HCT116 (cell line): ENCODE results near the gene SVIL. TPM values are rescaled to one million over a fixed set of nuclear protein-coding genes. Genes with fewer than 3 reads are reported as not detected.

Source experiments
- ATAC-seq: fragments of 200-7000 bp; cut with Tn5 transposase; 2 replicates; pipeline ENCODE4 v1.9.1; 2020; ENCODE audit warnings: mild to moderate bottlenecking, moderate library complexity
- BruUV-seq: library from RNA; stranded (reverse); fragments of 400-500 nt; replicated peaks from 2 replicates; lab custom pipeline; 2021; lab: Mats Ljungman, UMichigan
- CTCF ChIA-PET: fragments of 300-600 bp; sonication (Branson Sonifier 250); formaldehyde crosslinking; loops from one replicate; lab custom pipeline; 2021; ENCODE audit warnings: antibody characterized with exemption; lab: Charles Lee
- POLR2A ChIA-PET: fragments of 300-600, 350-600 bp; sonication (Branson Sonifier 250); formaldehyde crosslinking; loops from one replicate; lab custom pipeline; 2021; ENCODE audit warnings: antibody characterized with exemption; lab: Charles Lee
- RAD21 ChIA-PET, 2 experiments: fragments of 300-600 bp; sonication (Branson Sonifier 250); formaldehyde crosslinking; loops; one replicate each; lab custom pipeline; 2023; ENCODE audit warnings: low total read pairs in 2 of 2; ENCODE audit not compliant: uncharacterized antibody in 2 of 2, unreplicated experiment in 2 of 2, low non-redundant PET in 1 of 2; lab: Charles Lee
- DNase-seq: peaks from one replicate; pipeline ENCODE4 v3.0.0-alpha.2; 2010; ENCODE audit warnings: low read depth, low spot score
- H2AFZ ChIP-seq: fragments of 200-600 bp; shearing (Covaris generic), sonication (generic); 2 replicates; pipeline ENCODE4 v1.6.1; 2017; ENCODE audit warnings: low read depth, mixed run types, mixed read lengths, antibody characterized with exemption, low read length; ENCODE audit not compliant: poor library complexity, severe bottlenecking
- H3K27ac ChIP-seq: 2 replicates; pipeline ENCODE4 v1.5.1; 2012; ENCODE audit warnings: low read depth, low read length
- H3K27me3 ChIP-seq: fragments of 200-600 bp; sonication (generic); 2 replicates; pipeline ENCODE4 v1.6.1; 2016; ENCODE audit warnings: mixed run types, low read length, mixed read lengths; ENCODE audit not compliant: insufficient read depth
- H3K36me3 ChIP-seq, 2 experiments: fragments of 200-500 bp in 1 of 2; fragments of 200-600 bp in 1 of 2; sonication (Bioruptor generic) in 1 of 2; sonication (generic) in 1 of 2; 2 replicates each; pipeline versions ENCODE4 v1.5.1 to v1.6.1; 2014 to 2016; ENCODE audit warnings: low read length in 2 of 2, inconsistent platforms in 1 of 2, mixed read lengths in 1 of 2, mixed run types in 1 of 2; ENCODE audit not compliant: insufficient read depth in 2 of 2, control insufficient read depth in 1 of 2
- H3K4me1 ChIP-seq, 2 experiments: fragments of 200-600 bp in 1 of 2; sonication (generic) in 1 of 2; 2 replicates each; pipeline versions ENCODE4 v1.5.1 to v1.6.1; 2012 to 2017; ENCODE audit warnings: low read length in 2 of 2, inconsistent platforms in 1 of 2, mild to moderate bottlenecking in 1 of 2, mixed read lengths in 1 of 2, mixed run types in 1 of 2, moderate library complexity in 1 of 2; ENCODE audit not compliant: insufficient read depth in 2 of 2, control insufficient read depth in 1 of 2
- H3K4me2 ChIP-seq: fragments of 200-600 bp; sonication (generic); 2 replicates; pipeline ENCODE4 v1.6.1; 2017; ENCODE audit warnings: mixed run types, low read length, mixed read lengths
- H3K4me3 ChIP-seq, 2 experiments: fragments of 200-600 bp in 1 of 2; sonication (generic) in 1 of 2; replicated peaks in 1 of 2; 2 replicates each; pipeline ENCODE4 v1.5.1; 2011 to 2016; ENCODE audit warnings: low read length in 2 of 2, control low read depth in 1 of 2, low read depth in 1 of 2, mild to moderate bottlenecking in 1 of 2, mixed read lengths in 1 of 2, mixed run types in 1 of 2
- H3K79me2 ChIP-seq: fragments of 200-600 bp; sonication (generic); 2 replicates; pipeline ENCODE4 v1.6.1; 2017; ENCODE audit warnings: mild to moderate bottlenecking, mixed run types, low read length, moderate library complexity, mixed read lengths; ENCODE audit not compliant: insufficient read depth
- H3K9ac ChIP-seq: fragments of 200-600 bp; sonication (generic); 2 replicates; pipeline ENCODE4 v1.6.1; 2016; ENCODE audit warnings: low read length, mixed read lengths
- H3K9me2 ChIP-seq: fragments of 200-600 bp; sonication (generic), shearing (Covaris generic); 2 replicates; pipeline ENCODE4 v1.6.1; 2017; ENCODE audit warnings: mixed run types, mild to moderate bottlenecking, moderate library complexity; ENCODE audit not compliant: insufficient read depth
- H3K9me3 ChIP-seq, 2 experiments: fragments of 200-500 bp in 1 of 2; fragments of 200-600 bp in 1 of 2; sonication (Bioruptor generic) in 1 of 2; sonication (generic) in 1 of 2; 2 replicates each; pipeline ENCODE4 v1.6.1; 2014 to 2017; ENCODE audit warnings: low read length in 2 of 2, mixed read lengths in 2 of 2, inconsistent platforms in 1 of 2, low read depth in 1 of 2, mild to moderate bottlenecking in 1 of 2, mixed run types in 1 of 2, moderate library complexity in 1 of 2; ENCODE audit not compliant: control insufficient read depth in 1 of 2, insufficient read depth in 1 of 2
- H4K20me1 ChIP-seq: fragments of 200-600 bp; sonication (generic), shearing (Covaris generic); 2 replicates; pipeline ENCODE4 v1.6.1; 2017; ENCODE audit warnings: mixed run types, mild to moderate bottlenecking, moderate library complexity; ENCODE audit not compliant: insufficient read depth
- ATF3 ChIP-seq: IDR thresholded peaks from 2 replicates; pipeline ENCODE4 v1.6.1; 2012
- CBX3 ChIP-seq: IDR thresholded peaks from 2 replicates; pipeline ENCODE4 v1.6.1; 2012; ENCODE audit warnings: low read depth
- EGR1 ChIP-seq: IDR thresholded peaks from 2 replicates; pipeline ENCODE4 v1.6.1; 2012; ENCODE audit warnings: low read depth
- ELF1 ChIP-seq: IDR thresholded peaks from 2 replicates; pipeline ENCODE4 v1.6.1; 2012; ENCODE audit warnings: low read depth, borderline replicate concordance
- EZH2 ChIP-seq: fragments of 200-600 bp; sonication (generic); IDR thresholded peaks from 2 replicates; pipeline ENCODE4 v1.6.1; 2017; ENCODE audit warnings: antibody characterized with exemption, mixed run types
- EZH2phosphoT487 ChIP-seq: fragments of 200-600 bp; IDR thresholded peaks from 2 replicates; pipeline ENCODE4 v1.6.1; 2018; ENCODE audit warnings: antibody characterized with exemption, borderline replicate concordance
- JUND ChIP-seq: IDR thresholded peaks from 2 replicates; pipeline ENCODE4 v1.6.1; 2012
- POLR2A ChIP-seq: IDR thresholded peaks from 2 replicates; pipeline ENCODE4 v1.7.0; 2011; ENCODE audit warnings: borderline replicate concordance; ENCODE audit not compliant: insufficient read depth, insufficient read length; ENCODE audit errors: extremely low read depth
- POLR2AphosphoS5 ChIP-seq: IDR thresholded peaks from 2 replicates; pipeline ENCODE4 v1.6.1; 2011; ENCODE audit warnings: mild to moderate bottlenecking, low read depth, low read length, moderate library complexity
- RAD21 ChIP-seq: IDR thresholded peaks from 2 replicates; pipeline ENCODE4 v1.6.1; 2012; ENCODE audit warnings: low read depth, mild to moderate bottlenecking
- SIN3A ChIP-seq: IDR thresholded peaks from 2 replicates; pipeline ENCODE4 v1.6.1; 2012; ENCODE audit warnings: low read depth
- SP1 ChIP-seq: IDR thresholded peaks from 2 replicates; pipeline ENCODE4 v1.6.1; 2012; ENCODE audit warnings: low read depth
- SRF ChIP-seq: IDR thresholded peaks from 2 replicates; pipeline ENCODE4 v1.6.1; 2012; ENCODE audit warnings: low read depth
- TCF7L2 ChIP-seq: IDR thresholded peaks from 2 replicates; pipeline ENCODE4 v1.7.0; 2011; ENCODE audit warnings: borderline replicate concordance, inconsistent platforms; ENCODE audit not compliant: insufficient read depth, insufficient read length; ENCODE audit errors: extremely low read depth
- YY1 ChIP-seq: IDR thresholded peaks from 2 replicates; pipeline ENCODE4 v1.6.1; 2011; ENCODE audit warnings: low read length, low read depth, moderate library complexity, mild to moderate bottlenecking; ENCODE audit not compliant: insufficient replicate concordance; ENCODE audit errors: extremely low read depth
- ZBTB33 ChIP-seq: IDR thresholded peaks from 2 replicates; pipeline ENCODE4 v1.6.1; 2011; ENCODE audit warnings: mild to moderate bottlenecking, low read length, moderate library complexity; ENCODE audit not compliant: insufficient replicate concordance; ENCODE audit errors: extremely low read depth
- ZFX ChIP-seq: fragments of 450-650 bp; IDR thresholded peaks from 2 replicates; pipeline ENCODE4 v1.6.1; 2017
- ZNF274 ChIP-seq: fragments of 200-500 bp; sonication (Bioruptor generic); IDR thresholded peaks from 2 replicates; pipeline ENCODE4 v1.6.1; 2014; ENCODE audit warnings: mild to moderate bottlenecking, low read depth, low read length, inconsistent platforms
- intact Hi-C: fragments of 100-400 bp; cut with micrococcal nuclease; formaldehyde crosslinking; loops from 2 replicates; pipeline ENCODE4 v1.10.0; 2022
- total RNA-seq: library from RNA; stranded (reverse); gene quantifications from one replicate; pipeline ENCODE4 v1.2.1, GENCODE V29; 2021; ENCODE audit not compliant: unreplicated experiment
- TF ChIP-seq, protein P1 (sequence below): IDR thresholded peaks from 2 replicates; pipeline ENCODE4 v1.6.1; 2012; ENCODE audit warnings: low read depth
- TF ChIP-seq, protein P2 (sequence below): IDR thresholded peaks from 2 replicates; pipeline ENCODE4 v1.6.1; 2012

SVIL gene
- total RNA-seq, 1 experiment from 2014 or later = 27.0 TPM

- Histone ChIP-seq H3K36me3 (no peaks in the 10 kb centered on the region), H3K4me3 (no peak overlapping the region), H3K9me3 (no peaks in the 10 kb centered on the region), H3K9me2 (no peaks in the 10 kb centered on the region), H3K27ac (no peak overlapping the region), H2AFZ (no peak overlapping the region), H3K79me2 (no peaks in the 10 kb centered on the region; the same call in 1 of the 2 replicates), H3K4me1 (peaks cover 2 to 13% of the 10 kb centered on the region in 2 experiments; a peak in 2 of 4 replicates), H3K4me2 (no peak overlapping the region), H3K9ac (no peak overlapping the region), H3K27me3 (no peaks in the 10 kb centered on the region), H4K20me1 (no peaks in the 10 kb centered on the region)
- no peak for TF ChIP-seq ATF3
- TF ChIP-seq SIN3A = no peak
- TF ChIP-seq YY1 = no peak
- no peak for TF ChIP-seq ELF1
- TF ChIP-seq JUND = no peak
- no peak for TF ChIP-seq CBX3
- no peak for TF ChIP-seq ZNF274
- TF ChIP-seq RAD21 = no peak
- TF ChIP-seq, protein P1, sequence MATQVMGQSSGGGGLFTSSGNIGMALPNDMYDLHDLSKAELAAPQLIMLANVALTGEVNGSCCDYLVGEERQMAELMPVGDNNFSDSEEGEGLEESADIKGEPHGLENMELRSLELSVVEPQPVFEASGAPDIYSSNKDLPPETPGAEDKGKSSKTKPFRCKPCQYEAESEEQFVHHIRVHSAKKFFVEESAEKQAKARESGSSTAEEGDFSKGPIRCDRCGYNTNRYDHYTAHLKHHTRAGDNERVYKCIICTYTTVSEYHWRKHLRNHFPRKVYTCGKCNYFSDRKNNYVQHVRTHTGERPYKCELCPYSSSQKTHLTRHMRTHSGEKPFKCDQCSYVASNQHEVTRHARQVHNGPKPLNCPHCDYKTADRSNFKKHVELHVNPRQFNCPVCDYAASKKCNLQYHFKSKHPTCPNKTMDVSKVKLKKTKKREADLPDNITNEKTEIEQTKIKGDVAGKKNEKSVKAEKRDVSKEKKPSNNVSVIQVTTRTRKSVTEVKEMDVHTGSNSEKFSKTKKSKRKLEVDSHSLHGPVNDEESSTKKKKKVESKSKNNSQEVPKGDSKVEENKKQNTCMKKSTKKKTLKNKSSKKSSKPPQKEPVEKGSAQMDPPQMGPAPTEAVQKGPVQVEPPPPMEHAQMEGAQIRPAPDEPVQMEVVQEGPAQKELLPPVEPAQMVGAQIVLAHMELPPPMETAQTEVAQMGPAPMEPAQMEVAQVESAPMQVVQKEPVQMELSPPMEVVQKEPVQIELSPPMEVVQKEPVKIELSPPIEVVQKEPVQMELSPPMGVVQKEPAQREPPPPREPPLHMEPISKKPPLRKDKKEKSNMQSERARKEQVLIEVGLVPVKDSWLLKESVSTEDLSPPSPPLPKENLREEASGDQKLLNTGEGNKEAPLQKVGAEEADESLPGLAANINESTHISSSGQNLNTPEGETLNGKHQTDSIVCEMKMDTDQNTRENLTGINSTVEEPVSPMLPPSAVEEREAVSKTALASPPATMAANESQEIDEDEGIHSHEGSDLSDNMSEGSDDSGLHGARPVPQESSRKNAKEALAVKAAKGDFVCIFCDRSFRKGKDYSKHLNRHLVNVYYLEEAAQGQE = no peak
- TF ChIP-seq TCF7L2 = no peak
- no peak for TF ChIP-seq EGR1
- TF ChIP-seq EZH2phosphoT487 = no peak
- no peak for TF ChIP-seq ZBTB33
- TF ChIP-seq EZH2 = no peak
- TF ChIP-seq, protein P2, sequence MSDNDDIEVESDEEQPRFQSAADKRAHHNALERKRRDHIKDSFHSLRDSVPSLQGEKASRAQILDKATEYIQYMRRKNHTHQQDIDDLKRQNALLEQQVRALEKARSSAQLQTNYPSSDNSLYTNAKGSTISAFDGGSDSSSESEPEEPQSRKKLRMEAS = no peak
- TF ChIP-seq ZFX = no peak
- no peak for TF ChIP-seq SP1
- TF ChIP-seq POLR2AphosphoS5 = no peak
- TF ChIP-seq SRF = no peak
- no peak for TF ChIP-seq POLR2A
- intact Hi-C loops = no loop called here
- DNase-seq (no peak), ATAC-seq (no peak)
- ChIA-PET POLR2A (no interaction called here), CTCF (no interaction called here), RAD21 (no interaction called here)
- BruUV-seq = no TSS peak
These were observed 95.4 kb downstream of the SVIL start for GRCh38 chr10:29539412-29539811.
